Kidney epithelial cell (primary cell): Measurements from ENCODE around the gene PTGIS. TPM values are rescaled to one million over a fixed set of nuclear protein-coding genes. Genes with fewer than 3 reads are reported as not detected.

ENCODE experiments used
- DNase-seq: peaks from one replicate; pipeline ENCODE4 v3.0.0-alpha.2; 2010; ENCODE audit warnings: low read depth
- H3K27me3 ChIP-seq: 2 replicates; pipeline ENCODE4 v1.6.0; 2011; ENCODE audit warnings: low read length; ENCODE audit not compliant: control insufficient read depth, insufficient read depth
- H3K36me3 ChIP-seq: 2 replicates; pipeline ENCODE4 v1.5.1; 2011; ENCODE audit warnings: low read length; ENCODE audit not compliant: control insufficient read depth, insufficient read depth
- H3K4me3 ChIP-seq: 2 replicates; pipeline ENCODE4 v1.5.1; 2011; ENCODE audit warnings: low read depth, mild to moderate bottlenecking, control low read depth, low read length
- total RNA-seq: library from RNA; depleted of rRNA; stranded (reverse); fragments of >200 nt; gene quantifications from 2 replicates; pipeline ENCODE4 v1.2.3, GENCODE V29; 2015
- TF ChIP-seq, protein P1 (sequence below): IDR thresholded peaks from 2 replicates; pipeline ENCODE4 v1.5.1; 2011; ENCODE audit warnings: mild to moderate bottlenecking, moderate library complexity, low read length, control low read depth, inconsistent platforms; ENCODE audit not compliant: insufficient read depth, poor library complexity, severe bottlenecking

PTGIS gene
- total RNA-seq, 1 donor from 2014 or later: 0.88 TPM

DNA sequence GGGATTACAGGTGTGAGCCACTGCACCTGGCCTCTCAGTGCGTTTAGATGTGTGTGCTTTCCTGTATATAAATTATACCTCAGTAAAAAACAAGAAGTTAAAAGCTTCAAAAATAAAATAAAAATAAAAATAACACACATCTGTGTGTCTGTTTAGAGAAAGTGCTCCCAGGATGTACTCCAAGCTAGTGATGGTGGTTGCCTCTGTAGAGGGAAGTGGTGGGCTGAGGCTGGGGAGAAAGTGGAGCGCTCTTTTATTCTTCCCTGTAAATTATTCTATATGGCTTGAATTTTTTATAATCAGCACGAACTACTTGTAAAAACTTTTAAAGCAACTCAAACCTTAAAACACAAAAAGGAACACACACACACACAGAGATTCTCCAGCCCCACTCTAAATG is 29.0 kb downstream of the PTGIS start:
- Histone ChIP-seq H3K4me3 (no peak overlapping the region), H3K36me3 (no peaks in the 10 kb centered on the region), H3K27me3 (peaks cover 4% of the 10 kb centered on the region)
- DNase-seq: no peak
- TF ChIP-seq, protein P1, sequence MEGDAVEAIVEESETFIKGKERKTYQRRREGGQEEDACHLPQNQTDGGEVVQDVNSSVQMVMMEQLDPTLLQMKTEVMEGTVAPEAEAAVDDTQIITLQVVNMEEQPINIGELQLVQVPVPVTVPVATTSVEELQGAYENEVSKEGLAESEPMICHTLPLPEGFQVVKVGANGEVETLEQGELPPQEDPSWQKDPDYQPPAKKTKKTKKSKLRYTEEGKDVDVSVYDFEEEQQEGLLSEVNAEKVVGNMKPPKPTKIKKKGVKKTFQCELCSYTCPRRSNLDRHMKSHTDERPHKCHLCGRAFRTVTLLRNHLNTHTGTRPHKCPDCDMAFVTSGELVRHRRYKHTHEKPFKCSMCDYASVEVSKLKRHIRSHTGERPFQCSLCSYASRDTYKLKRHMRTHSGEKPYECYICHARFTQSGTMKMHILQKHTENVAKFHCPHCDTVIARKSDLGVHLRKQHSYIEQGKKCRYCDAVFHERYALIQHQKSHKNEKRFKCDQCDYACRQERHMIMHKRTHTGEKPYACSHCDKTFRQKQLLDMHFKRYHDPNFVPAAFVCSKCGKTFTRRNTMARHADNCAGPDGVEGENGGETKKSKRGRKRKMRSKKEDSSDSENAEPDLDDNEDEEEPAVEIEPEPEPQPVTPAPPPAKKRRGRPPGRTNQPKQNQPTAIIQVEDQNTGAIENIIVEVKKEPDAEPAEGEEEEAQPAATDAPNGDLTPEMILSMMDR: no peak

DNA sequence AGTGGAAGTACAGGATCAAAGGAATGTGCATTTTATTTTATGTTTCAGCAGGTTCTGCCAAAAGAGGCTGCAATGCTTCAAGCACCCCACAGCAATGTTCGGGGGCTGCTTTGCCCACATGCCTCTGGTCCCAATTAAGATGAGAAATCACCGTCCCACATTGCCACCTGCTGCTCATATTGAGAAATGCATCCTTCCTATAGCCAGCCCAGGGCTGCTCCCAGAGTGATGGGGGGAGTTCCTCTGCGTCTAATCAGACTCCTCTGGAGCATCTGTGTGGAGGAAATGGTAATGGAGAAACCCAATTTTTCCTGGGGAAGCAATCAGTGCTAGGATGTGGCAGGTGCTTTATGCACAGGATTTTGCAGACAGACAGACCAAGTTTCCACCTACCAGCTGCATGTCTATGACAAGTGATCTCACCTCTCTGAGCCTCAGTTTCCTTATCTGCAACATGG is 33.7 kb downstream of the PTGIS start:
- DNase-seq: no peak
- Histone ChIP-seq H3K4me3 (no peak overlapping the region), H3K27me3 (no peaks in the 10 kb centered on the region), H3K36me3 (no peaks in the 10 kb centered on the region)
- TF ChIP-seq, protein P1: peak; percentile 74

DNA sequence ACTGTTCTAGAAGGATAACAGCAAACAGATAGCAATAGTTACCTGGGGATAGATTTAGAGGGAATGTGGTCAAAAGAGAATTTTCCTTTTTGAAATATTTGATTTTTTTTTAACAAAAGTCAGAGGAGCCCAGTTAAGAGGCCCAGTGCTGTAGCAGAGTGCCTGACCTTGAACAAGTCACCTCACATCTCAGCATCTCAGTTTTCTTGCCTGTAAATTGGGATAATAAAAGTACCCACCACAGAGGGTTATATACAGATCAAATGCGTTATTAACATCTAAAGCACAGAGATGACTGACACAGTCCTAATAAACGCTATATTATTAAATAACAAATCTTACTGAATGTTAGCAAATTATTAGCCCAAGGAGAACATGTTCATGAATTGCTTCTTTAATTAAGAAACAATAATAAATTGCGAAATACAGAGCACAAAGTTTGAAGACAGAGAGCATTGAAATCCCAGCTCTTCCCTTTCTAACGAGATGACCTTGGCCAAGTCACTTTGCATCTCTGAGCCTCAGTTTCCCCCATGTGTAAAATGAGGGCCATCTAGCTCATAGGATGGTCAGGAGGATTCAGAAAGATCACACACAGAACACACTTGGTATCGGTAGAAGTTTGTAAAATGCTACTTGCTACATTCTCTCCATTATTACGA is 35.5 kb downstream of the PTGIS start:
- DNase-seq: no peak
- TF ChIP-seq, protein P1: no peak
- Histone ChIP-seq H3K36me3 (no peaks in the 10 kb centered on the region), H3K4me3 (no peak overlapping the region), H3K27me3 (no peaks in the 10 kb centered on the region)

DNA sequence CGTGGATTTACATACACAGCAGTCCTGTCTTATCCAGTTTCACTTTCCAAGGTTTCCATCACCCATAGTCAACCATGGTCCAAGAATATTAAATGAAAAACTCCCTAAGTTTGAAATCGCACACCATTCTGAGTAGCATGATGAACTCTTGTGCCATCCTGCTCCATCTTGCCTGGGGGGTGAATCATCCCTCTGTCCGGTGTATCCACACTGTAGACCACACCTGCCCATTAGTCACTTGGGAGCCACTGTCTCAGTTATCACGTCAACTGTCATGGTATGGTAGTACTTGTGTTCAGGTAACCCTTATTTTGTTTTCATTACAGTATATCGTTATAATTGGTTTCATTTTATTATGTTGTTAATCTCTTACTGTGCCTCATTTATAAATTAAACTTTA is 38.5 kb downstream of the PTGIS start:
- H3K4me3 ChIP-seq: no peak overlapping the region
- no peaks in the 10 kb centered on the region for H3K27me3 ChIP-seq
- H3K36me3 ChIP-seq: no peaks in the 10 kb centered on the region
- DNase-seq: no peak
- TF ChIP-seq, protein P1: no peak

DNA sequence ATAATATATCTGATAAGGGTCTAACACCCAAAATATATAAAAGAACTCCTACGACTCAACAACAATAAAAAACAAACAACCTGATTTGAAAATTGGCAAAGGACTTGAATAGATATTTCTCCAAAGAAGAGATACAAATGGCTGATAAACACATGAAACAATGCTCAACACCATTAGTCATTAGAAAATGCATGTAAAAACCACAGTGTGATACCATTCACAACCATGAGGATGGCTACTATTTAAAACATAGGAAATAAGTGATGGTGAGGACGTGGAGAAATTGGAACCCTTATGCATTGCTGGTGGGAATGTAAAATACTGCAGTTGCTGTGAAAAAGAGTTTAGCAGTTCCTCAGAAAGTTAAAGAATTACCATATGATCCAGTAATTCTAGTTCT is 41.4 kb downstream of the PTGIS start:
- no peaks in the 10 kb centered on the region for H3K27me3 ChIP-seq
- no peaks in the 10 kb centered on the region for H3K36me3 ChIP-seq
- TF ChIP-seq, protein P1: no peak
- no peak for DNase-seq
- no peak overlapping the region for H3K4me3 ChIP-seq

DNA sequence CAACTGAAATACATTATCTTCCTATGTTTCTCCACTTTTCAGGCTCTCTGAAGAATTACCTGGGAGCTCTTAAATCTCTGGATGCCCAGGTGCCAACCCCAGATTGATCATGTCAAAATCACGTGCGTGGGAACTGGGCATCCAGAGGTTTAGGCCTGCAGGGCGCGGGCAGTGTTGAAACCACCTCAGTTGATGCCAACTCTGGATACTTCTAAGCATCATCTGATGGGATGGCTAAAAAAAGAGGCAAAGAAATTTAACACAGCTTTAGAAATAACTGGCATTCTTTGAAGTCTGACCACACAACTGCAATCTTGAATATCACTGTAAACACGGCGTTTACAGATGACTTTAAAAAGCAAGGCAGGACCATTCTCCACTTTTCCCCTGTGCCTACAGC is 41.9 kb downstream of the PTGIS start:
- no peaks in the 10 kb centered on the region for H3K27me3 ChIP-seq

More for the DNA sequence above, 41.9 kb downstream of the PTGIS start:
- Histone ChIP-seq H3K4me3 (no peak overlapping the region), H3K36me3 (no peaks in the 10 kb centered on the region)
- TF ChIP-seq, protein P1: no peak
- DNase-seq: no peak
